Hypothalamus (tissue), 51 donors: ENCODE measurements around the gene CTF1.
"Not testable (repeated sequence)": the region's sequence is repeated elsewhere in the genome, so short reads cannot be mapped to it uniquely, and the experiment has no call there.

Experiments used
- DNase-seq, 51 donors: peaks; one replicate each; lab custom pipeline; 2025; lab: John Stamatoyannopoulos, UW

Gene CTF1

GRCh38 chr16:30926937-30927788 is 30.7 kb downstream of the CTF1 start:
- DNase-seq = peak in 2 of 51 donors; percentile 34 to 40

GRCh38 chr16:30927789-30928378 is 31.5 kb downstream of the CTF1 start:
- peak in 37 of 51 donors; percentile 18 to 92 (median 61) for DNase-seq

- DNase-seq = no peak
These were observed 32.0 kb downstream of the CTF1 start for GRCh38 chr16:30928390-30928789.

- DNase-seq = no peak
These were observed 32.8 kb downstream of the CTF1 start for GRCh38 chr16:30929167-30929566.

GRCh38 chr16:30930160-30930571 is 33.8 kb downstream of the CTF1 start:
- DNase-seq = no peak

GRCh38 chr16:30931068-30931650 is 34.7 kb downstream of the CTF1 start:
- DNase-seq = no peak

- peak in 20 of 51 donors; percentile 9 to 55 (median 26) for DNase-seq
These were observed 38.6 kb downstream of the CTF1 start for GRCh38 chr16:30934827-30935557.

- no peak for DNase-seq
These were observed 41.3 kb downstream of the CTF1 start for GRCh38 chr16:30937692-30938091.

- DNase-seq = not testable (repeated sequence)
These were observed 43.2 kb downstream of the CTF1 start for GRCh38 chr16:30939571-30939970.

GRCh38 chr16:30941600-30942425 is 45.4 kb downstream of the CTF1 start:
- peak in 28 of 51 donors; percentile 11 to 62 (median 40) for DNase-seq

- no peak for DNase-seq
These were observed 46.0 kb downstream of the CTF1 start for GRCh38 chr16:30942426-30942806.

- DNase-seq = no peak
These were observed 47.9 kb downstream of the CTF1 start for GRCh38 chr16:30944352-30944751.

GRCh38 chr16:30946671-30947540 is 50.5 kb downstream of the CTF1 start:
- no peak for DNase-seq

GRCh38 chr16:30947541-30947858 is 51.1 kb downstream of the CTF1 start:
- no peak for DNase-seq

- peak; percentile 34 to 97 (median 86) for DNase-seq
These were observed 51.6 kb downstream of the CTF1 start for GRCh38 chr16:30947859-30948666.

- DNase-seq = peak in 45 of 51 donors; percentile 20 to 78 (median 61)
These were observed 52.5 kb downstream of the CTF1 start, which contains the start of gene ORAI3 for GRCh38 chr16:30948667-30949649. ORAI3 (plus strand) TSS chr16:30949068; CDS start chr16:30949290, 222 bp downstream.
